GM18907 (cell line): ENCODE results near the gene SERPINE2.

Experiments used
- ATAC-seq: cut with Tn5 transposase; IDR thresholded peaks from one replicate; pipeline ENCODE4 v1.9.1; 2021; ENCODE audit warnings: mild to moderate bottlenecking, moderate library complexity; ENCODE audit not compliant: unreplicated experiment

Gene SERPINE2

GRCh38 chr2:224055101-224055500, 16.0 kb upstream of the SERPINE2 start:
- ATAC-seq, result no peak

GRCh38 chr2:224046752-224047151, 7.7 kb upstream of the SERPINE2 start:
- ATAC-seq, result no peak

DNA sequence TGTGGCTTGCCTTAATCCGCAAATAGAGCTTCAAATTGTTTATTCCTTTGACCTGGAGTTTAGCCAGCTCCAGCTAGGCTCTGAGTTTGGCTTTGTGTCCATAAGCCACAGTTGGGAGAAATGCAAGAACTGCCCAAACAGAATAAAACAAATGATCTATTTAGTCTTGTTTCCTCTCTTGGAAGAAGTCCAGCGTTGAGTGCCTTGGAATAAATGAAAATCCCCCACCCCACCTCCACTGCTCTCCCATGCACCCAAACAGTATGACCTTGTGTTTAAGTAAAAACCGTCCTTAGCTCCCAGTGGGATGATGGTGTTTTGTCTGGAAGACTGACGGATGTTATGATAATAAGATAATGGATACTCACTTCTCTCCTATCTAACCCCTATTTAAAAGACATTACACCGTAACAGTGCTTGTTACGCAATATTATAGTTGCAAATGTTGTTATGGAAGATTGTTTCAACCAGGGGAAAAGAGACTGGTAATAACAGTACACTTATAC, 3.2 kb upstream of the SERPINE2 start:
- ATAC-seq, result no peak

- ATAC-seq, result no peak
Observed at GRCh38 chr2:224041554-224041953, 2.5 kb upstream of the SERPINE2 start.

- ATAC-seq, result no peak
Observed at GRCh38 chr2:224040753-224041152, 1.7 kb upstream of the SERPINE2 start.

- peak; percentile 30 for ATAC-seq
Observed at GRCh38 chr2:224039770-224040440, 819 bp upstream of the SERPINE2 start.

- peak; percentile 30 for ATAC-seq
Observed at GRCh38 chr2:224038830-224039079, 331 bp downstream of the SERPINE2 start.

- peak; percentile 65 for ATAC-seq
Observed at GRCh38 chr2:224038049-224038829, 847 bp downstream of the SERPINE2 start.

DNA sequence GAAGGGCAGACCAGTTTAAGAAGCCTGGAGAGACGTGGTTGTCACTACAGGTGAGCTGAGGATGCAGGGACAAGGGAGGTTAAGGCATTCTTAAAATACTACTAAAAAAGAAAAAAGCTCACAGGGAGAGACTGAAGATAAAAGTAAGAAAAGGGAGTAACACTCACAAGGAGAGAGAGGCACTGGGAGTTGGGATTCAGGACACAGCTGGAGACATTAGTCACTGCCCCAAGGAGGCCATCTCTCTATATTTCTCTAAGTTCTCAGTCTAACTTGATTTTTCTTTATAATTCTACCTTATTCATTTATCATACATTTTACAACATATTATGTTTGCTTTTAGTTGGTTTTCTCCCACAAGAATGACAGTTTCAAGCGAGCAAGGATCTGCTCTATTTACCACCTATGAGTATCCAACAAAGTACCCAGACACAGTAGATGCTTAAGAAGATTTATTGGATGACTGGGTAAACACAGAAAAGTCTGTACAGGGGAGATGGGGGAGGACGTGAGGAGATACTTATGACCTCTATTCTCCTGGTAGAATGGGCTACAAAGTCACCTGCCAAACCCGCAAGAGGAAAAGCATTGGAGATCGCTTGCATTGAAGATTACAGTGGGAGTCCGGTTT, 2.2 kb downstream of the SERPINE2 start:
- no peak for ATAC-seq

DNA sequence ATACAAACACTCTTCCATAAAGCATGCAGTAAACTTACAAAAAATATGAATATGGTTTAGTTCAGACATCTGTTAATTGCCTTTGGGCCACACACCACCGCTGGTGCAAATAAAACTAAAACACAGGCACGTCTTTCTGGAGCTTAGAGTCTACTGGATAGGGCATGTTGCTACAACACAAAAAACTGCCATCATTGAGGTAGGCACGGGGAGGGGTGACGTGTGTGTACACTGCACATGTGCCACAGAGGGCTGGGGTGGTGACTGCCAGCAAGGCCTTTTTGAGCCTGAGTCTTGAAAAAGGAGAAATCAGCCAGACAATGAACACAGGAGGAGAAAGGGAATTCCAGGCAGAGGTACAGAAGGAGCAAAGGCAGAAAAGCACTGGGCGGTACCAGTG, 5.1 kb downstream of the SERPINE2 start:
- ATAC-seq, result no peak

DNA sequence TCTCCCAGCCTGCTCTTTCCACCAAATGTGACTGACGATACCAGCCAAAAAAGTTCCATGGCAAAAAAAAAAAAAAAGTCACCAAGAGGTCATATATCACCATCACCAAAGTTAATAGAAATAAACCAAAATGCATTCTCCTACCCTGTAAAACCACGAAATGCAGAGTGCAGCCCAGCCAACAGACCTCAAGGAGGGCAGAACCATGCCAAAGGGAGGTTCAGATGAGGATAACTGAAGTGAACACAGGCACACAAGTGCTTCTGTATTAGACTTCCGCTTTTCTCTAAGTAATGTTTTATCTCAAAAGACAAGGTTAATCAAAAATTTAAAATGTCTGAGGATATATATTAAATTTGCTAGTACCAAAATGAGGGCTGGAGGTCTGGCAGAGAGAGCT, 5.5 kb downstream of the SERPINE2 start:
- ATAC-seq, result no peak

- ATAC-seq, result no peak
Observed at GRCh38 chr2:224032283-224032682, 6.8 kb downstream of the SERPINE2 start.

DNA sequence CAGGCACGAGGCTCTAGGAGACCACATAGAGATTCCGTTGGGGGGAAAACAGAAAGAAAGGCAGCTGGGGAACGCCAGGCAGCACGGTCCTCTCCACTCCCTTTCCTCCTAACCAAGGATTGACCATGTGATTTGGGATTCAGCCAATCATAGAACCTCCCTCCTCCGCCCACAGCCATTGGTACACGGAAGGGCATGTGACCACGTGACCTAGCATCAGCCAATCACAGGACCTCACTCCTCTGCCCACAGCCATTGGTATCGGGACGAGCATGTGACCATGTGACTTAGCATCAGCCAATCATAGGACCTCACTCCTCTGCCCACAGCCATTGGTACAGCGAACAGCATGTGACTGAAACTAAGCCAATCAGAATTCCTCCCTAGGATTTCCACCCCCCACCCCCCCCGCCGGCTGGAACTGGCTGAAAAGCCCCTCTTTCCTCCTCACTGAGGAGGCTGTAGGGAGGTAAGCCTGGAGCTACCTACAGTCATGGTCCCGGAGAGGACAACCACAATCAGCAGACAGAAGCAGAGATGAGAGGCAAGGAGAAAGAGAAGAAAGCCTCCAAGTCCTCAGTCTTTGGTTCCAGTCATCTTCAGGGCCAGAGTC, 7.6 kb downstream of the SERPINE2 start:
- ATAC-seq, result no peak

DNA sequence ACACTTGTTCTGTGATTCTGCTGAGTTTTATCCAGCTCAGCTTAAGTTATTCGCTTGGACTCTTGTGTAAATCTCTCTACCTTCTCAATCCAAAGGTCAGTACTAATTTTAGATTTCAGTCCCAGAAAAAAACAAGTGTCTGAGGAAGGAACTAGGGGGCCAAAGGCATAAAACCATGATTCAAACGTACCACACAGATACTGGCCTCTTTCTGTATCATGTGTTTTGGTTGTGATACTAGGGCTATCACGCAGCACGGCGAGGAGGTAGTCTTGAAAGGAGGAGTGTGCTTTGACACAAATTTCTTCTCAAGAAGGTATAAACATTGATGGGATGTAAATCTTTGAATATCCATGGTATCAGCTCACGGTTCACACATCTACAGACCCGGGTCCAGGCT, 8.3 kb downstream of the SERPINE2 start:
- ATAC-seq, result no peak

DNA sequence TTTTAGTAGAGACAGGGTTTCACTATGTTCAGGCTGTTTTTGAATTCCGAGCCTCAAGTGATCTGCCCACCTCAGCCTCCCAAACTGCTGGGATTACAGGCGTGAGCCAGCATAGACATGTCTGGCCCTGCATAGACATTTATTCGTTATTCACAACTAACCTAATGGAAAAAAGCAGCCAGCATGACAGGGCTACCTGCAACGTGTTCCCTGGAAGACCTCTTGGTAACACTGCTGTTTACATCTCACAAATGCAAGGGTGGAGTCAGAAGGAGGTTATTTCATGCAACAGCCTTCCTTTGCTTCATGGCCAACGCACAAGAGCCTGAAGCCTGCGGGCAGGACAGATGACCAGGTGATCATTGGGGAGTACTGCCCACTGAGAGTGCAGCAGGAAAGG, 9.2 kb downstream of the SERPINE2 start:
- no peak for ATAC-seq

- no peak for ATAC-seq
Observed at GRCh38 chr2:224027931-224028330, 11.2 kb downstream of the SERPINE2 start.

DNA sequence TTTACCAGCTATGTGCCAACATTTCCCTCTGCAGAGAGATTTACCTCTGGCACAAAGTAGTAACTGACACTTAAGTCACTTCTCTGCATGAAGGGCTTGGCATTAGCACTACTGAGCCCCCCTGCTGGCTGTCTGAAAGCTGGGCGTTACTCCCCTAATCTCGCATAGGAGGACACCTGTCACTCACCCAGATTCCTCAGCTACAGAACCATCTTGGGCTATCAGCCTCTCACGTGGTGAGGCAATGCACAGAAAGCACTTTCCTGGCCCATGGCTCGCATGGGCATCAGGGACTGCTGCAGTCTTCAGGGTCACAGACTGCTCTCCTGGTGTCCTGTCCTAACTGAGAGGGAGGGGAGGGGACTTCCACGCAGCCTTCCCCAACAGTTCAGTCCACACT, 12.0 kb downstream of the SERPINE2 start:
- ATAC-seq, result no peak

DNA sequence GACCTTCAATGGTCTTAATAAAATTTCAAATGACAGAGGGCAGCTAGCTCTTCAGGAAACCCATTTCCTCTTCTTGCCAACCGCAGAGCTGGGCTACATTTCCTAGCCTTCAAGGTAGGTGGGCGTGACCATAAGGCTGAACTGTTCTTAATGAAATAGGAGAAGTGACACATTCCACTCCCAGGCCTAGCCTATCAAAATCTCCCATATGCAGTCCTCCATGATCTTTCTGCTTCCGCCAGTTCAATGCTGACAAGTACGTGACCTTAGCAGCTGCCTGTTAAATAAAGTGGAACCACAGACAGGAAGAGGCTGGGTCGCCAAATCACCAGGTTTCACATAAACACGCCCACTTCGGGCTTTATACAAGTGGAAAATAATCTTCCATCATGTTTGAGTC, 13.2 kb downstream of the SERPINE2 start:
- ATAC-seq, result peak; percentile 97

DNA sequence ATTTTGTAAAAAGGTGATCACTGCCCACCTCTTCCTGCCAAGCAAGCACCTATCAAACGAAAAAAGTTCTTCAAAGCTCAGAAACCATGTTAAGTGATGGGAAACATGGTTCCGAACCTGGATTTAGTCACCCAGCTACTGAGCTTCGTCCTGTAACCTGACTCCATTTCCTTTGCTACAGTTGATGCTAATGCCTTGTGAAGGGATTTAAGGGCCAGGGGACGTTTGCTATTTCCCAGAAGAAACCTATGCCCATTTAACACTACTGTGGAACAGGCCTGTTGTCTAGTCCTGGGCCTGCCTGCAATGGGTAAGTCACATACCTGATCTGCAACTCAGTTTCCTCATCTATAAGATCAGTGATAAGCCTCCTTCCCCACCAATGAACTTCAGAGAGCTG, 14.8 kb downstream of the SERPINE2 start:
- no peak for ATAC-seq

DNA sequence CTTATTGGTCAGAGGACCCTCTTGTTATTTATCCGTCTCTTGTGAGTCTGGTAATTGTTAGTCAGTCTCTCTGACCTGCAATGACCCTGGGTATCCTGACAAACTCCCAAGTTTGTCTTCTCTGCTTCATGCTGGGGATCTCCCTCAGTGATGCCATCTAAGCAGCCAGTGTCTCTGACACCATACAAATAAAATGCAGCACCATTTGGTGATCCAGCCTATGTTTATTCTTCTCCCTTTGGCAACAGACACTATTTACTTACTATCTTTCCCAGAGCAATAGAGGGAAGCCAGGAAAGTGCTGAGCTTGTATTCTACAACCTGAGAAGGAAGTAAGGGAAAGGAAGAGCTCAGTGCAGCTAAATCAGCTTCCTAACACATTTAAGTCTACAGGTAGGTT, 15.9 kb downstream of the SERPINE2 start:
- no peak for ATAC-seq

GRCh38 chr2:224022486-224022885, 16.6 kb downstream of the SERPINE2 start:
- ATAC-seq, result no peak

- no peak for ATAC-seq
Observed at GRCh38 chr2:224020523-224020922, 18.6 kb downstream of the SERPINE2 start.
